ENCODE measurements around the gene SCRN1.
"Not testable (repeated sequence)": the region's sequence is repeated elsewhere in the genome, so short reads cannot be mapped to it uniquely, and the experiment has no call there.

The SCRN1 gene

DNA sequence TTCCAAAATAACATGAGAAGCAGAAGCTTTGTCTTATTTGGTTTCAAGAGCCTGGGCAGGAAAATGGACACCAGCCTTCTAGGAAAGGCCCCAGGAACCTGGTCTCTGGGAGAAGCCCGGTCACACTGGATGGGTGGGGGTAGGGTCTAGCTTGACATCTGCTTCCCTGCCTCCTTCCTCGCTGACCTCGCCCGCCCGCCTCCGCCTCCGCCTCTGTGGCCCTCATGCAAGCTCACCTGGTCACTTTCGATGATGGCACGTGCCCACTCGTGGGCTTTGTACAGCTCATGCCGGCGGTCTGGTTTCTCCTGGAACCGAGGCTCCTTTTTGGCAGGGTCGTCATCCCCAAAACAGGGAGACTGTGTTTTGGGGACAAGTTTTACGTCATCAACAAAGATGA is 63.4 kb downstream of the SCRN1 start:
- DNase-seq (ENCODE audit: low read depth), result no peak

DNA sequence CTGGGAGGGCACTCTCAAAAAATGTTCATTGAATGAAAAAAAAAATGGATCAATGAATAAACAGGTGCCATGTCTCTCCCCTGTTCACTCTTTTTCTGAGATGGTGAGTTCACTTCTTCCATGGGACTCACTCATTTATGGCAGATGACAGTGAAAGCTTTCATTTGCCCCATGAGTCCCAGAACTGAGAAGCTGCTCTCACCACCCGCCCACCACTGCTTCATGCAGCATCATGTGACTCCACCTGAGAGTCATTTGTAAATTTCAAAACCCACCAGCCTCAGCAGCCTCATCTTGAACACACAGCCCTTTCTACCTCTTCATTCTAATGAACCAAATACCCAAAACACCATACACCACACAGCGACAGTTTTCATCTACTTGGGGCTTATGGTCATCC is 64.9 kb downstream of the SCRN1 start:
- no peak for DNase-seq (ENCODE audit: low read depth)

DNA sequence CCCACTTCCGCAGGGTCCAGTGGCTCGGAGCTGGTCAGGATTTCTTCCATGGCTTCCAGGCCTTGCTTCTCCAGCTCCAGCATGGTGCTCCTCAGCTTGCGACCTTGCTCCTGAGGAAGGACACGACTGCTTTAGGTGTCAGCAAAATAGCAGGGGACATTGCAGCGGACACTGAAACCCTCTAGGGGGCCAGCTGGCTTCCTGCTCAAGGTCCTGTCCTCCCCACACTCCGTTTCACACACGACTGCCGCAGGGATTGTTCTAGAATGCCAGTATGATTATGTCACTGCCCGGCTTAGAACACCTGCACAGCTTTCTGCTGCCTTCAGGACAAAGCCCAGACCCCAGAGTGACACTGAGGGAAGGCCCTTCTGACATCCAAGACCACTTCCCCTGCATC is 65.6 kb downstream of the SCRN1 start:
- DNase-seq (ENCODE audit: low read depth), result no peak

DNA sequence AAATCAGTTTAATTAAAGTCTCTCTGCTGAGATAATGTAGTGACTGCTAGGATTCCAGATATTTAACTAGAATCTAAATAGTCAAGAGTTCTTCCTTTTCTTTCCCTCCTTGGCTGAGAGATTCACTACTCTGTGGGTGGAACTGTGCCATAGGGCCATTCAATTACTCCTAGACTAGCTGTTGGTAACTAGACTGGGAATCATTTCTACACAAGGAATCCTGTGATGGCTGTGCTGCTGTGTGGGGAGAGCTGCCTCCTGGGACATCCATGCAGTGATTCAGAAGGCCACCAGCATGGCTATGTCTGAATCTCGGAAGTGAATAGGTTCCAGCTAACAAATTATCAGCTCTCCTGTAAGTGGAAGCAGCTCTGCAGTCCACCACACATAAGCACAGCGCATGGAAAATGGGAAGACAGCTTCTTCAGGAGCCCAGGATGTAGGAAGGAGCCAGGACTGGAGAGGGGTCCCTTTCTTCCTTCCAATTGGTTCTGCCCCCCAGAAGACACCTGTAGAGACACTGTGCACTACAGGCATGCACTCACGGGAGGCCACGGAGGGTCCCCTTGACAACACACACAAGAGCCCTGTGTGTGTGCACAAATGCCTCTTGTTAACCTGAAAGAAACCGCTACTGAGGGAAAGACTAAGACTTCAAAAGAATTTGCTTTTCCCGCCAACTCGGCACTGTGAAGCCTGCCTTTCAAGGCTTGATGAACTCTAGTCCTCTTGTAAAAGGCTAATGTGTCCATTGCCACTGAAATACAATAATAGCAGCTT is 66.5 kb downstream of the SCRN1 start:
- DNase-seq (ENCODE audit: low read depth), result no peak

DNA sequence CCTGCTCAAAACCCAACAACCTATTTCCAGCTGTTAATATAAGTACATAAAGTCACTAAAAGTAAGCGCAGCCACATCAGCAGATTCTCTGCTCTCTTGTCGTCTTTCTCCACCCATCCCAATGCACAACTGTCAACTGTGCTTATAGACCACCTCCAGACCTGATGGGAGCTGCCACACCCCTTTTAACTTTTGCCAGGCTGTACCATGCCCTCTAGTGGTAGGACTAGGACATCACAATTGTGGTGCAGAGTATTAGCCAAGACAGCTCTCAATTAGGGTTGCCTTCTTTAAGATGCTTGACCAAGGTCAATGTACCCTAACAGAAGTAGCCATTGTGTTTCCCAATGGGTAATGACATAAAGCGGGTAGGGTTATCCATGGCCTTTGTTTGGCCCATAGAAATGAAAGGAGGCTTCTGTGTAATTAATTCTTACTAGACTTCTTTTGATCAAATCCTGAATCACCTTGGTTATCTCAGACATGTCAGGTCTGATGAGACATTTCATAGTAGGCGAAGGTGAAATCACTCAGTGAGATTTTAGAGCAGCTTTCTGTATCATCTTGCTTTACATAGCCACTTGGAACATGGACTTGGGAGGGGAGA is 68.1 kb downstream of the SCRN1 start:
- peak; percentile 24 for DNase-seq (ENCODE audit: low read depth)

DNA sequence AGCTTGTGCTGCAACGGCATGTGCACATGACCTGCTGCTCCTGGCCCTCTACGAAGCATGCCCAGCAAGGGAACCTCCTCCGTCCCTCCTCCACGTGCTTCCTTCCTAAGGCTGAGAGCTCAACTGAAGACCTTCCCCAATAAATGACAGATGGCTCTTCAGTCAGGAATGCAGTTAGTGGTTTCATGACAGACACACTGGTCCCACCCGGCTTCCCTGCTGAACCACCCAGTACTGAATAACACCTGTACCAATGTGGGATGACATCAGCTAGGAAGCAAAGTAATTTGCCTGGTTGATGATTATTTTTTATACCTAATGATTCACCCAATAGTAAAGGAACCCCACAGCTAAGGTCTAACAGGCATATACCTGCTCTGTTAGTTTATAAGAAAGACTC is 69.1 kb downstream of the SCRN1 start:
- DNase-seq (ENCODE audit: low read depth), result no peak

DNA sequence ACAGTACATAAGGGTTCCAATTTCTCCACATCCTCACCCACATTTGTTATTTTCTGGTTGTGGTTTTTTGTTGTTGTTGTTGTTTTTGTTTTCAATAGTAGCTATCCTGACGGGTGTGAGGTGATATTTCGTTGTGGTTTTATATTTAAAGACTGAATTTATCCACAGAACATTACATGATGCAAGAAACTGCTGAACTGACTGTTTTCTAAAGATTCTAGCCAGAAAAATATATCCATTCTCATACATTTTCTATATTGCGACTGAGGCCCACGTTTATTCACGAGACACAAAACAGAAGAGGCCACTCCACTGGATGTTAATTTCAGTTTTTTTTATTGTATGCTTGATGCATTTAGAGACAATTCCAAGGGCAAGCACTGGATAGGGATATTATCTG is 69.8 kb downstream of the SCRN1 start:
- DNase-seq (ENCODE audit: low read depth), result no peak

DNA sequence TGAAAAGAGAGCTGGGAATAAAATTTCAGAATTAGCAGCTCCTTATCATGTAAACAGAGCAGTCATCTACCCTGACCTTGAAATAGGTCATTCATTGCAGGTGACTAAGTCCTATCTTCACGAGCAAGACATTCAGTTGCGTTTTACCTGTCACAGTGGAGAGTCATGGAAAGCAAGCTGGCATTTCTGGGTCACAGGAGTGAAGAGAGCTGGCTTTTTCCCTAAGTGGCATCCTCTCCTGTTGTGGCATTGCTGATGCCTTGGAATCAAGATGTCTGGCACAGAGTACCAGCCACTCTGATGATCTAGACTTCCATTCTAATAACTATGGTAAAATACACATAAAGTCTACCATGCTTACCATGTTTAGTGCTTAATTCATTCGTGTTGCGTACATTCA is 70.8 kb downstream of the SCRN1 start:
- DNase-seq (ENCODE audit: low read depth), result no peak

DNA sequence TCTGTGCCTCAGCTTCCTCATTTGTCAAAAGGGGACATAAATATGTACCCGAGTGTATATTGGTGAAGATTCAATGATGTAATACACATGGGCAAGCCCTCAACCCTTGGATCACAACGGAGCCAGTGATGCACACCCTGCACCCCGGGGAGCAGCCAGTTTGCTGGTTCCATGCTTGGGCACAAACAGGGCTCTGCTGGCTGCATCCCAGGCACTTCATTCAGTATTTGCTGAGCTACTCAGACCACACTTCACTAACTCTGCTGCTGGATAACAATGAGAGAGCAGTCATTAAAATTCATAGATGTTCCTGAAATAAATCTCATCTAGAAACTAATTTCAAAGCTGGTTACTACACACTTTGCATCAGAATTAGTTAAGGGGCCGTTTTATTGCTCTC is 72.0 kb downstream of the SCRN1 start:
- DNase-seq (ENCODE audit: low read depth), result no peak

DNA sequence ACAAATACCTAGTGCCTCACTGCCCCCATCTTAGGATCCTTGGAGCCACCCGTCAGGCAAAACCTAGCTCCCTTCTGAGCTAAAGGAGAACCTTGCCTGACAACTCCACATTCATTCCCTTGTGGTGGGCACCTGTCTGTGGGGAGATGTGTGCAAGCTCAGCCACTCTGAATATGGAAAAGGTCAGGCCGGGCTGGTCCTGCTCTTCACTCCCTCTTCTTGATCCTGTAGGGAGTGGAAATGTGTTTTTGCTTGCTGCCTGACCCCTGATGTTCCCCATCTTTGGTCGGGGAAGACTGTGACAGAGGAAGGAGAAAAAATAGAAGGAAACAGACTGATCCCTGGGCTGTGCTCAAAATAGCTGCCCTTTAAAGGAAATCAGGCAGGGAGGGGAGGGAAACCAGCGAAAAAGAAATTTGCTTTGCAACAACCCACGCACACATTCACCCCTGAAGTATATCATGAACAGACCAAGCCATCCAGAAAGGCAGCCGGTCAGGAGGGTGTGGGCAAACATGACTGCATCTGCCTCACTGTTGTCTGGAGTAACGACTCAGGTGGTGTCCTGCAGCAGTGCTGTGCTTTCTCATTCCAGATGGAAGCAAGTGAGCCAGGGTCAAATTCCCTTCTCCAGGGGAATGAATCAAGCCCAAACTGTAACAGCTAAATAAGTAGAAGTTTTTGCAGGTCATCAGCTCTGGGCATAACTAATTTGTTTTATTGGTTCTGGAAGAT is 74.0 kb downstream of the SCRN1 start:
- DNase-seq (ENCODE audit: low read depth), result peak; percentile 19

DNA sequence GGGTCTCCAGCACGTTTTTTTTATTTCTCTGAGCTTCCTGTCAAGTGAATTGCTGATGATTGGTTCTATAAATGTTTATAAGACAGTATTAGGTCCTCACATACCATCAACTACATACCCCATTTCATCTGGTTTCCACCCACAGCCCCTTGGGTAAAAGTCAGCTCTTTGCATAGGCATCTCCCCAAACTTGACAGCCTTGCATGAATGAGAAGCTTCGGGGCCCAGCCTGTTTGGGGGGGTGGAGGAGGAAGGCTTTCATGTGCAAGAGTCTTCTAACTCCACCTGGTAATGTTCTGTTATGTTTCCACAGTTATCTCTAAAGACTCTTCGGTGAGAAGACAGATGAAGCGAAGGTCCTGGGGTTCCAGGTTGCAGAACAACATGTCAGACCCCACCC is 75.4 kb downstream of the SCRN1 start:
- no peak for DNase-seq (ENCODE audit: low read depth)

DNA sequence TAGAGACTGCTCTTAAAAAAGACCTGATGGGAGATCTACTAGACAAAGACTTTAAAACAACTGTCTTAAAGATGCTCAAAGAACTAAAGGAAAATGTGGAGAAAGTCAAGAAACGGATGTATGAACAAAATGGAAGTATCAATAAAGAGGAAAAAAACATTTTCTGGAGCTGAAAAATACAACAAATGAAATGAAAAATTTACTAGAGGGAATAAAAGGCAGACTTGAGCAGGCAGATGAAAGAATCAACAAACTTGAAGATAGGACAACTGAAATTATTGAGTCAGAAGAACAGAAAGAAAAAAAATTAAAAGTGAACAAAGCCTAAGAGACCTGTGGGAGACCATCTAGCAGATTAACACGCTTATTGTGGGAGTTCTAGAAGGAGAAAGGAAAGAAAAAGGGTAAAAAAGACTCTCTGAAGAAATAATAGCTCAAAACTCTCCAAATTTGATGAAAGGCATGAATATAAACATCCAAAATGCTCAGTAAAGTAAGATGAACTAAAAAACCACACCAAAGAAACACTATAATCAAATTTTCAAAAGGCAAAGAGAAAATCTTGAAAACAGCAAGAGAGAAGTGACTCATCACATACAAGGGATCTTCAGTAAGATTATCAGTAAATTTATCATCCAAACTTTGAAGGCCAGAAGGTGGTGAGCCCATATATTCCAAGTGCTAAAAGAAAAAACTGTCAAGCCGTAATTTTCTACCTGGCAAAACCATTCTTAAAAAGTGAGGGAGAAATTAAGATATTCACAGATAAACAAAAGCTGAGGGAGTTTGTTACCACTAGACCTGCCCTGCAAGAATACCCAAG is 83.2 kb downstream of the SCRN1 start:
- no peak for DNase-seq (ENCODE audit: low read depth)

DNA sequence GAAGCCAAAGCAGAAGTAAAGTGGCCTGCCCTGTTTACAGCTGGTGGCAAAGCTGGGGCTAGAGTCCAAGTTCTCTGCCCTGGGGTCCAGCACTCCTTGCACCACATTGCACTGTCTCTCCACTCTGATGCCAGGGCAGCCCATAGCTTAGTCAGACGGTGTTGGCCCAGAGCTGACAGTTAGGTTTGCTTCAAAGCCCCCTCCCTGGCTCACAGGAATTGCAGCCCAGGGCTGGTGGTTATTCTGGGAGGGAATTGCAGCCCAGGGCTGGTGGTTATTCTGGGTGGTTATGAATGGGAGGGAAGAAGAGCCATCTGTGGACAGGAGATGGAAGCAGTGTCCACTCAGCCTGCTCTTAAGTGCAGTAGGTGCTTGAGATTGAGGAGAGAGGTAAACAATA is 88.9 kb downstream of the SCRN1 start:
- no peak for DNase-seq (ENCODE audit: low read depth)

DNA sequence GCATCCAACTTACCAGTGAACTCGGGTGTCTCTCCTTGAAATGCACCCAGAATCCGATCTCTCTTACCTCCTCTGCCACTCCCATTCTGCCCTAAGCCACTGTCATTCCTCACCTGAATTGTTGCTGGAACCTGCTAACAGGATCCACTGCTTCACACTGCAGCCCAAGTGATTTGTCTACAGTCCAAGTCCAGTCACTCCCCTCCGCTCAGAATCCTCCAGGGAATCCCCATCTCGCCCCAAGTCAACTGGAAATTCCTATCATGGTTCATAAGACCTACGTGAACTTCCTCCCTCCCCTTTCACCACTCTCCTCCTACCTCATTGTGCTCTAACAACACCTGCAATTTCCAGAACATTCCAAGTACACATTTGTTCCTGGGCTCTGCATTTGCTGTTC is 91.3 kb downstream of the SCRN1 start:
- no peak for DNase-seq (ENCODE audit: low read depth)

DNA sequence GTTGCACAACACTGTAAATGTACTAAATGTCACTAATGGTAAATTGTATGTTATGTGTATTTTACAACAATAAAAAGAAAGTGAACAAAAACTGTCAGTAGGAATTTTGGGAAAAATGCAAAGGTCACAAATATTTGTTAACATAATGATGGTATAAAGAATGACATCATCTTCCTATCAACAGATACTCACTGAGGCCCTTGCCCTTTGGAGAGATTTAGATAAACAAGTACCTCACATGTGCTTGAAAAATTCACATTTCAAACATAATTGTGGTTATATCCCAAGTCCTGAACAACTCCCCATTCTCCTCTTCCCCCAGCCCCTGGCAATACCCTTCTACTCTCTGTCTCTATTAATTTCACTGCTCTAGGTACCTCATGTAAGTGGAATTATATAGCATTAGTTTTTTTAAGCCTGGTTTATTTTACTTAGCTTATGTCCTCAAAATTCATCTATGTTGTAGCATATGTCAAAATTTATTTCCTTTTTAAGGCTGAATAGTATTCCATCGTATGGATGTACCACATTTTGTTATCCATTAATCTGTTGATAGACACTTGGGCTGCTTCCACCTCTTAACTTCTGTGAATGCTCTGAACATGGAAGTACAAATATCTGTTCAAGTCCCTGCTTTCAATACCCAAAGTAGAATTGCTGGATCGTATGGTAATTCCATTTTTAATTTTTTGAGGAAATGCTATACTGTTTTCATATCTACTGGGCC is 92.8 kb downstream of the SCRN1 start:
- DNase-seq (ENCODE audit: low read depth), result no peak

DNA sequence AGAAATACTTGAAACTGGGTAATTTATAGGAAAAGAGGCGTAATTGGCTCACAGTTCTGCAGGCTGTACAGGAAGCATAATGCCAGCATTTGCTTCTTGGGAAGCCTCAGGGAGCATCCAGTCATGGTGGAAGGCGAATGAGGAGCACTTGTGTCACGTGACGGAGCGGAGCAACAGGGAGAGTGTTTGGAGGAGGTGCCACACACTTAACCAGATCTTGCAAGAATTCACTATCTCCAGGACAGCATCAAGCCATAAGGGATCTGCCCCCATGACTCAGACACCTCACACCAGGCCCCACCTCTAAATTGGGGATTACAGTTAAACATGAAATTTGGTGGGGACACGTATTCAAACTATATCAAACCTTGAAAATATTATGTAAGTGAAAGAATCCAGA is 94.0 kb downstream of the SCRN1 start:
- no peak for DNase-seq (ENCODE audit: low read depth)

DNA sequence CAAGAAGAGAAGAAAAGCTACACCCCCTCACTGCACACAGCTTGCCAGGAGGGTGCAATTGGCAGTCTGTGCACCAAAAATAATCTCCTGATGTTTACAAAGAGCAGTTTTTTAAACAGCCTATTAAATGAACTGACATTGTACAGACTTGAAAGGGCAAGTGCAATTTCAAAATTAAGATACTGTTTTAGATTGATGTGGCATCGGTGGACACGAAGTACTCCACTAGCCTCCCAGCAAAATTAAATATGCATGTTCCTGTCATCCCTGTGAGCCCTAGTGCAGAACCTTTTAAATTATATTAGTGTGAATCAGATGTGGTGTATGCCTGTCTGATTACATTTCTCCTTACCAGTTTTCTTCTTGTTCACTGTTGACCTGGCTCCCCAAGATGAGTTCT is 95.3 kb downstream of the SCRN1 start:
- DNase-seq (ENCODE audit: low read depth), result no peak

DNA sequence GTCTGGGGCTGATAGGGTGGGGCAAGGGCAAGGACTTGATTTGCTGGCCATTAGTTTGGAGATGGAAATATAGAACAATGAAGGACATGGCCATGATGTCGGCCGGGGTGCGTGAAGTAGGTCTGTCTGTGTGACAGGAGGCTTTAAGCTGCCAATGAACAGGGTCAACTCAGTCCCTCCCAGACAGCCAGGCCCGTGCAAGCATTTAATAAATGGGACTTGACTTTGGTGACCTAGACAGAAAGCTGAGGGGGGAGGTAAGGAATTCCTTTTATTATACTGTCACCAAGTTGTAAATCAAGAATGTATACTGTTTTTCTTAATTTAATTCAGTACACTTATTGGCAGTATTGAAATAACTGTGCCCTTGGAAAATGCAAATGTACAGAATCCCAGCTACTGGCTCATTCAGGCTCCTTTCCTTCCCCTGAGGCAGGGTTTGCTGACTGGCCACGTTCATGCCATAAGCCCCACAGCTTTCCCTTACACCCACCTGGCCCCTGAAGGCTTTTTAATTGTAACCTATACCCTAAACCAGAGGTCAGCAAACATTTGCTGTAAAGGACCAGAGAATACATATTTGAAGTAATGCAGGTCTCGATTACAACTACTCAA is 96.1 kb downstream of the SCRN1 start:
- DNase-seq (ENCODE audit: low read depth), result no peak

DNA sequence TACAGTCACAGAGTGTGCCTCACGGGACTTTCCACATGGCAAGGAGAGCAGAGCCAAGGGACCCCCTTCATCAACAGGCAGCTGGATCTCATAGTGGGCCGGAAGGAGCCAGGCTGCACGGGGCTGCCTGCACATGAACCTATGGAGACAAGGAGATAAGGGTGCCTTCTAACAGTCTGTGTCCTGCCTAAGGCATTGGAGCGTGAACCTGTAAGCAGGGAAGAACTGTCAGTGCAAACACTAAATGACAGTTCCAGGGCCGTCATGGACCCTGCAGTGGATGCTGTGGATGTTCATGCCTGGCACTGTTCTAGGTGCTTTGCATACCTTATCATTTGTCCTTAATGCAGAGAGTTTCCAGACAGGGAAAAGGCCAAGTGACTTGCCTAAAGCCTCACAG is 97.4 kb downstream of the SCRN1 start:
- no peak for DNase-seq (ENCODE audit: low read depth)

DNA sequence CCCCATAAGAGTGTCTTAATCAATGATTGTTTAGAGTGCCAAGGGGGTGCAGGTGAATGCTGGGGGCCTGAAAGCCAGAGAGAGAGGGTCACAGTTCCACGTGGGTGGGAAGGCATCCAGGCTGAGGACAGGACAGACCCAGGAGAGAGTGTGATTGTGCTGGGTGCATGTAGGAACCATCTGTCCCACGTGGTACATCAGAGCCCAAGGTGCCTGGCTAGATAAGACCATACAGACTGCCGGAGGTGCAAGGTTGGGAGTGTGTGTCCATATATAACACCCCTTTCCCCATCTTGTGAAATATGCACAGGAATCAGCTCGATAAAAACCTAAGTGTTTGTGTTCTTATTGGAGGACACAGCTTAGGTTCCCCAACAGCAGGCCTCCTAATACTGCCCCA is 97.8 kb downstream of the SCRN1 start:
- no peak for DNase-seq (ENCODE audit: low read depth)

DNA sequence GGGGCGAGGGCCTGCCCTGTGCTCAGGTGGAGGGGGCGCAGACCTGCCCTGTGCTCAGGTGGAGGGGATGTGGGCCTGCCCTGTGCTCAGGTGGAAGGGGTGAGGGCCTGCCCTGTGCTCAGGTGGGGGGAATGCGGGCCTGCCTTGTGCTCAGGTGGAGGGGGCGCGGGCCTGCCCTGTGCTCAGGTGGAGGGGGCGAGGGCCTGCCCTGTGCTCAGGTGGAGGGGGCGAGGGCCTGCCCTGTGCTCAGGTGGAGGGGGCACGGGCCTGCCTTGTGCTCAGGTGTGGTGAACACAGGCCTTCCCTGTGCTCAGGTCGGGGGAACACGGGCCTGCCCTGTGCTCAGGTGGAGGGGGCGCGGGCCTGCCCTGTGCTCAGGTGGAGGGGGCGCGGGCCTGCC is 98.8 kb downstream of the SCRN1 start:
- not testable (repeated sequence) for DNase-seq (ENCODE audit: low read depth)
